ENCODE data around the gene DPH3. TPM values are rescaled to one million over a fixed set of nuclear protein-coding genes. Genes with fewer than 3 reads are reported as not detected.

DPH3 gene
- total RNA-seq, 1 experiment from 2014 or later, result 16.2 TPM

GRCh38 chr3:16265455-16265786, 678 bp upstream of the DPH3 start:
- ChIA-PET POLR2A (ENCODE audit: unreplicated experiment) (interaction anchor here (0.6 to 0.7 kb wide), 3 partner anchors 45 to 748 kb away, joined by 3 to 9 read pairs (median 6); no protein-coding TSS in a partner anchor), CTCF (interaction anchor here (0.6 kb wide), 1 partner anchor 285 kb away, joined by 3 read pairs; no protein-coding TSS in a partner anchor)
- DNase-seq, result no peak
- H3K4me2 ChIP-seq, result peak overlapping the region; percentile 95
- no peaks in the 10 kb centered on the region for H3K9me3 ChIP-seq (ENCODE audit: insufficient read depth, low read depth)
- TSS peak; percentile 78 for BruUV-seq (replicated peaks)
- H3K27me3 ChIP-seq (ENCODE audit: insufficient read depth, low read depth), result no peaks in the 10 kb centered on the region
- no peak for TF ChIP-seq EZH2 (IDR thresholded peaks at IDR 0.05; ENCODE audit: low read depth)
- no peak for TF ChIP-seq CTCF (conservative IDR thresholded peaks at IDR 0.05)
- peaks cover 33% of the 10 kb centered on the region for H3K4me1 ChIP-seq (replicated peaks; ENCODE audit: insufficient read depth)
- H4K20me1 ChIP-seq (ENCODE audit: insufficient read depth), result no peaks in the 10 kb centered on the region; the same call in none of the 2 replicates
- no peaks in the 10 kb centered on the region for H3K9me2 ChIP-seq (ENCODE audit: insufficient read depth)
- peaks cover 65% of the 10 kb centered on the region for H3K79me2 ChIP-seq (ENCODE audit: low read depth)
- H2AFZ ChIP-seq, result peak overlapping the region; percentile 96
- H3K36me3 ChIP-seq (ENCODE audit: low read depth), result peaks cover 9% of the 10 kb centered on the region; the same call in 1 of the 2 replicates
- no peaks in the 10 kb centered on the region for H3F3A ChIP-seq (ENCODE audit: insufficient read depth, low read depth)
- peak overlapping the region; percentile 98 for H3K4me3 ChIP-seq
- peak overlapping the region; percentile 63 for H3K27ac ChIP-seq
- intact Hi-C loops (cut with micrococcal nuclease; ENCODE audit: unreplicated experiment), result loop anchor here (5.0 kb wide), 2 partner anchors 287 to 633 kb away; no protein-coding TSS in a partner anchor

- intact Hi-C loops (cut with micrococcal nuclease; ENCODE audit: unreplicated experiment), result no loop called here
- Histone ChIP-seq H3K27me3 (ENCODE audit: insufficient read depth, low read depth) (no peaks in the 10 kb centered on the region), H3F3A (ENCODE audit: insufficient read depth, low read depth) (no peaks in the 10 kb centered on the region), H3K27ac (peak overlapping the region; percentile 67), H3K4me2 (peak overlapping the region; percentile 94), H3K9me2 (ENCODE audit: insufficient read depth) (no peaks in the 10 kb centered on the region), H3K4me1 (replicated peaks; ENCODE audit: insufficient read depth) (peaks cover 33% of the 10 kb centered on the region), H4K20me1 (ENCODE audit: insufficient read depth) (no peaks in the 10 kb centered on the region; the same call in none of the 2 replicates), H3K4me3 (peak overlapping the region; percentile 98), H2AFZ (peak overlapping the region; percentile 94), H3K79me2 (ENCODE audit: low read depth) (peaks cover 65% of the 10 kb centered on the region), H3K9me3 (ENCODE audit: insufficient read depth, low read depth) (no peaks in the 10 kb centered on the region), H3K36me3 (ENCODE audit: low read depth) (peaks cover 10% of the 10 kb centered on the region; the same call in 1 of the 2 replicates)
- TF ChIP-seq EZH2 (IDR thresholded peaks at IDR 0.05; ENCODE audit: low read depth) (no peak), CTCF (conservative IDR thresholded peaks at IDR 0.05) (no peak)
- CTCF ChIA-PET, result interaction anchor here (0.6 to 0.8 kb wide), 2 partner anchors 215 to 1061 kb away, joined by 4 read pairs; no protein-coding TSS in a partner anchor
- DNase-seq, result no peak
- POLR2A ChIA-PET (ENCODE audit: unreplicated experiment), result no interaction called here
- TSS peak; percentile 83 for BruUV-seq (replicated peaks)
These were observed 502 bp downstream of the DPH3 start for GRCh38 chr3:16264174-16264707.

- BruUV-seq (replicated peaks), result no TSS peak
- Histone ChIP-seq H3K9me2 (ENCODE audit: insufficient read depth) (no peaks in the 10 kb centered on the region), H3K4me2 (no peak overlapping the region), H2AFZ (no peak overlapping the region), H4K20me1 (ENCODE audit: insufficient read depth) (no peaks in the 10 kb centered on the region; the same call in 1 of the 2 replicates), H3K36me3 (ENCODE audit: low read depth) (peaks cover 10% of the 10 kb centered on the region; the same call in 1 of the 2 replicates), H3K79me2 (ENCODE audit: low read depth) (peaks cover 49% of the 10 kb centered on the region), H3K4me3 (no peak overlapping the region), H3K4me1 (replicated peaks; ENCODE audit: insufficient read depth) (peaks cover 25% of the 10 kb centered on the region), H3F3A (ENCODE audit: insufficient read depth, low read depth) (no peaks in the 10 kb centered on the region; the same call in 1 of the 2 replicates), H3K27me3 (ENCODE audit: insufficient read depth, low read depth) (no peaks in the 10 kb centered on the region), H3K27ac (no peak overlapping the region), H3K9me3 (ENCODE audit: insufficient read depth, low read depth) (no peaks in the 10 kb centered on the region)
- ChIA-PET CTCF (no interaction called here), POLR2A (ENCODE audit: unreplicated experiment) (no interaction called here)
- TF ChIP-seq CTCF (conservative IDR thresholded peaks at IDR 0.05) (no peak), EZH2 (IDR thresholded peaks at IDR 0.05; ENCODE audit: low read depth) (no peak)
- intact Hi-C loops (cut with micrococcal nuclease; ENCODE audit: unreplicated experiment), result no loop called here
- no peak for DNase-seq
These were observed 2.6 kb downstream of the DPH3 start for GRCh38 chr3:16262174-16262573.

All from PC-9 (cell line).